Measurements from ENCODE around the gene EPB41L4A.
"Not testable (repeated sequence)": the region's sequence is repeated elsewhere in the genome, so short reads cannot be mapped to it uniquely, and the experiment has no call there.

Gene EPB41L4A

DNA sequence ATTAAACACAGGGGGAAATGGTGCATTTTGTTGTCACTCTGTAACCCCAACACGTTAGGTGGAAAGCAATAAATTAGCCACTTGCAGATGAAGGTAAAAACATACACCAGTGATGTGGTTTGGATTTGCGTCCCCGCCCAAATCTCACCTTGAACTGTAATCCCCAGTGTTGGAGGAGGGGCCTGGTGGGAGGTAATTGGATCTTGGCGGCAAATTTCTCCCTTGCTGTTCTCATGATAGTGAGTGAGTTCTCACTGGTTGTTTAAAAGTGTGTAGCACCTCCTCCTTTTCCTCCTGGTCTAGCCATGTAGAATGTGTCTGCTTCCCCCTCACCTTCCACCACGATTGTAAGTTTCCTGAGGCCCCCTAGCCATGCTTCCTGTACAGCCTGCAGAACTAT, 17.2 kb downstream of the EPB41L4A start:
- no peak for DNase-seq (ENCODE audit: low spot score)

DNA sequence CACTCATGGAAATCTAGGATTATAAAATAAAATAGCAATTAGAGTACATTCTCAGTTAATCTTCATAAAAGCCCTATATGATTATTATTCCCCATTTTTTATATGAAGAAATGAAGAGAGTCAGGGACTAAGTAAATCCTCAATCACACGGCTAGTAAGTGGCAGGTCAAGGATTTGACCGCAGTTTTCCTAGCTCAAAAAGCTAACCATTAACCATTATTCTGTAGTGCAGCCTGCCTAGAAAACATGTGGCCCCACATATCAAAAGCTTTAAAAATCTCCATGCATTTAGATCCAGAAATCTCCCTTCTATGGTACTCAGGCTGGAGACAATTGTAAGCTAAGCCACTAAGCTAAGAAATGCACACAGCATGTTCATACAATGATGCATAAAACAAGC, 21.4 kb downstream of the EPB41L4A start:
- DNase-seq (ENCODE audit: low spot score) = no peak

DNA sequence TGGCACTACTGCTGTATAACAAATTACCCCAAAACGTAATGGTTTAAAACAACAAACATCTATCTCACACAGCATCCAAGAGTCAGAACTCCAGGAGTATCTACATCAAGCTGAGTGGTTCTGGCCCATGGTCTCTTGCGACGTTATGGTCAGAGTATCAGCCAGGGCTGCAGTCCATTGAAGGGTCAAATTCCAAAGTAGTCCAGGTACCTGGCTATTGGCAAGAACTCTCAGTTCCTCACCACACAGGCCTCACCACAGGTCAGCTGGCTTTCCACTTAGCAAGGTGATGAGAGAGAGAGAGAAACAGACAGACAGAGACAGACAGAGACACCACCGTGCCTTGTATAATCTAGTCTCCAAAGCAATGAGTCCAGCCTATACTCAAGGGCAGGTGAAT, 22.6 kb downstream of the EPB41L4A start:
- no peak for DNase-seq (ENCODE audit: low spot score)

DNA sequence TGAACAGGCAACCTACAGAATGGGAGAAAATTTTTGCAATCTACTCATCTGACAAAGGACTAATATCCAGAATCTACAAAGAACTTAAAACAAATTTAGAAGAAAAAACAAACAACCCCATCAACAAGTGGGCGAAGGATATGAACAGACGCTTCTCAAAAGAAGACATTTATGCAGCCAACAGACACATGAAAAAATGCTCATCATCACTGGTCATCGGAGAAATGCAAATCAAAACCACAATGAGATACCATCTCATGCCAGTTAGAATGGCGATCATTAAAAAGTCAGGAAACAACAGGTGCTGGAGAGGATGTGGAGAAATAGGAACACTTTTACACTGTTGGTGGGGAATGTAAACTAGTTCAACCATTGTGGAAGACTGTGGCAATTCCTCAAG, 23.8 kb downstream of the EPB41L4A start:
- not testable (repeated sequence) for DNase-seq (ENCODE audit: low spot score)

DNA sequence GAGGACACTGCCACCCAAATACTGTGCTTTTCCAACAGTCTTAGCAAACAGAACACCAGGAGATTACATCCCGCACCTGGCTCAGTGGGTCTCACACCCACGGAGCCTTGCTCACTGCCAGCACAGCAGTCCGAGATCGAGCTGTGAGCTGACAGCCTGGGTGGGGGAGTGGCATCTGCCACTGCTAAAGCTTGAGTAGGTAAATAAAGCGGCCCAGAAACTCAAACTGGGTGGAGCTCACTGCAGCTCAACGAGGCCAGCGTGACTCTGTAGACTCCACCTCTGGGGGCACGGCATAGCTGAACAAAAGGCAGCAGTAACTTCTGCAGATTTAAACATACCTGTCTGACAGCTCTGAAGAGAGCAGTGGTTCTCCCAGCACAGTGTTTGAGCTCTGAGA, 28.8 kb downstream of the EPB41L4A start:
- DNase-seq (ENCODE audit: low spot score) = no peak

DNA sequence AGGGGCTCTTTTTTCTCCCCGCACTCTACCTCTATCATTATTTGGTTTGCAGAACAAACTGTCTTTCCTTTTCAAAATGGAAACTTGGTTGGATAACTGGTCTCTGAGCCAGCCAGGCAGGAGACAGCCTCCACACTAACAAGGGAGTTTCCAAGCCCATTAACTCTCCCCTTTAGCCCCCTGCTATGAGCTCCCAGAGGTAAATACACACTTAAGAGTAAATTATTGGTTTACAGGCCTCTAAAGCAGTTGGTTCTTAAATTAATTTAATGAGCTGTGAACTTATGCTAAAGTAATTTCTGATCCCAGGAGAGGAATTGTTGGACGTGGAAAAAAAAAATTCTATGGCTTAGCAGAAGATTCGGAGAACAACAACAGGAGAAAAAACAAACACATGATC, 30.3 kb downstream of the EPB41L4A start:
- DNase-seq (ENCODE audit: low spot score) = no peak

DNA sequence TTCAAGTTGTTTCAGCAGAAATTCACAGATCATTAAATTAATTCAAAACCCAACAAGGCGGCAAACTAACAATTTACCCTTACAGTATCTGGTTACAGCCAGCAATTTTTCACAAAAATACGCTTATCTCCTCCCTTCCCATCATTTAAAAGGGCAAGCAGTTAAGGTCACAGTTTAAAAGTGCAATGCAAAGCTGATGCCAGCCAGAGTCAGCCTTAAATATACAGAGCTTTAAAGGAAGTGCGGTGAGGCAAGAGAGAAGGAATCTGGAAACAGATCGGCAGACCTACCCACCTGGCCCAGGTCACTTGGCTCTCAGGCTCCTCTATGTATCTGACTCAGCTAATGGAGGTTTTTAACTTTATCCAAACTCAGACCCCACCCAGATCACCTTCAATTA, 31.0 kb downstream of the EPB41L4A start:
- DNase-seq (ENCODE audit: low spot score) = no peak

DNA sequence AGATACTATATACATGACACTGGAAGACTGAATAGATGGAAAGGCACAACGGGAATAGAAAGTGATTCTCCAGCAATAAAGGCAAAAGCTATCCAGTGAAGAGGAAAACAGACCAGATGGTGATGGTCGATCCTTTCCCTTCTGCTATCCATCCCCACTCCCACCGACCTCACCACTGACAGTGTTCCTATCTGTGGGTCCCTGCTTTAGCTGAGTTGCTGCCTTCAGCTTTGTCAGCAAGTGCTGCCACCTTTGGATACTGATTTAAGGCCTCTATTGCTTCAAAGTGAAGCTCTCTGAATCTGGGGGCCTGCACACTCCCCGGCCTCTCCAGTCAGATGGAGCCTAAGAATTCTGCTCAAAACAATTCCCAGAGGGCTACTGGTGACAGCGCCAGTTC, 32.3 kb downstream of the EPB41L4A start:
- no peak for DNase-seq (ENCODE audit: low spot score)

DNA sequence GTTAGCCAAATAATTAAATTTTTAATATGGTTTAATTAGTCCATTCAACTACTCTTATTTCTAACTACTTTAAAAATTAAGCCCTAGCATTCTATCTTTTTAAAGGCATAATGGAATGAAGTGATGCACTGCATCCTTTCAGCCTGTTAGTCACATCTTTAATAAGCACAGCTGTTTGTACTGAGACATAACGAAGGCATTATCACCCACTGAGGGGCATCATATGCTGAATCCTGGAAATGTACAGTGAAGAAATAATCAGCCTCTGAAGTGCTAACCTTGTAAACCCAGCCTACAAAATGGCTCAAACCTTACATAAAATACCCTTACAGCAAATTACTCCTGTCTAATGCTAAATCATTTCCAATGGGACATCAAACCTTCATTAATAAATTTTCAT, 33.1 kb downstream of the EPB41L4A start:
- no peak for DNase-seq (ENCODE audit: low spot score)

DNA sequence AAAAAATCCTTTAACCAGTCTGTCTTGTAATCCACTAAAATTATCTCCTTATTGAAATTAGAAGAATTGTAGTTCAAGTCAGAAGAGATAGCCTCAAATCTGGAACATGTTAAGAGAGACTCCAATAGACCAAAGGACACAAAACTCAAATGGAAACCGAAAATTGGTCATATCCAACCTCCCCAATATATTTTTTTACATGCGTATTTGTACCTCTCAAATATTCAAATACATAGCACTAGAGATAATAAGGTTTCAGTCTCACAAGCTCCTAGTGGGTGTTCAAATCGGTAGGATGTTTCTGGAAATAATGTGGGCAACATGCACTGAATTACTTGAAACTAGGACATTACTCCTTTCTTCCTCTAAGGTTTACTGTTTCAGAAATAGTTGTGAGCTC, 33.5 kb downstream of the EPB41L4A start:
- no peak for DNase-seq (ENCODE audit: low spot score)

DNA sequence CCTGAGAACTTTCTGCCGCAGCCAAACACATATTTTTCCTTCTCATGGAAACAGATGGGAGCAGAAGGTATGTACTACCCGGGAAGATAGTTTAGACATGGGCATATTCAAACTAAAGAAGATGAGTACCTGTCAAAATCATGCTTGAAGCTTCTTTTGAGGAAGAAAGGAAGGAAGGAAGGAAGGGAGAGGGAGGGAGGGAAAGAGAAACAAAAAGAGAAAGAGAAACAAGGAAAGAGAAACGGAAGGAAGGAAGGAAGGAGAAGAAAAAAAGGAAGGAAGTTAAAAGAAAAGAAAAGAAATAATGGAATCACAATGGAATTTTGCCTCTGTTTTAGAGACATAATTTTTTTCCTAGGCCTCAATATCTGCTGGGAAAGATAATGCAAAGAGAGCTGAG, 34.6 kb downstream of the EPB41L4A start:
- no peak for DNase-seq (ENCODE audit: low spot score)

DNA sequence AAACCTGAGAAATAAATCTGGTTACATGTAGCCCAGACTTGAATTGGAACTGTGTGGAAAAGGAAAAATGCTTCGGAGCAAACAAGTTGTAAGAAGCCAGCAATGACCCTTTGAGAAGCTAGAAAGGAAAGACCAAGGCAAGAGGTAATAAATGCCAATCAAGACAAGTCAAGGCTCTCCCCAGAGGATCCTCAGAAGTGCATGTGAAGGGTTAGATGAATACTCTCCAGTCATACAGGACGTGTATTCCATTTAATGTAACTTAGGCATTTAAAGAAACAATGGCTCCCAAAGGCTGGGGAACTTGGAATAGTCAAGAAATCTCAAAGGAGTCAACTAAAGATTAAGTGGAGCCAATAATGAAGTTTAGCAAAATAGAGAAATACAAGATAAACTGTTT, 36.2 kb downstream of the EPB41L4A start:
- DNase-seq (ENCODE audit: low spot score) = no peak

DNA sequence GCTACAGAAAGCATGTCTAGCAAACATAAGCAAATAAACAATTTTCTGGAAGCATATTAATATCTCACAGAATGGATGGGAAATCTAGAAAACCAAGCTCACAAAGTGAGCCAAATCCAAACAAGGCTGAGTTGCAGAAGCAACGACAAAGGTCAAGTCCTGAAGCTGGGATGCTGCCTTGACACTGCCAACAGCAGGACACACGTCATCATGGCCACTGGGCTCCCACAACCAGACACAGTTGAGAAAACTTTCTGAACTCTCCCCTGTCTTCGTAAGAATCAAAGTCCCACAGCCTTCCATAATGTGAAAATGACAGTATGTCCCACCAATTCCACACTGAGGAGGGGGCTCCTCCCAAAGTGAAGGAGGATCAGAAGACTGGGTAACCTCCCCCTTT, 37.6 kb downstream of the EPB41L4A start:
- DNase-seq (ENCODE audit: low spot score) = no peak

DNA sequence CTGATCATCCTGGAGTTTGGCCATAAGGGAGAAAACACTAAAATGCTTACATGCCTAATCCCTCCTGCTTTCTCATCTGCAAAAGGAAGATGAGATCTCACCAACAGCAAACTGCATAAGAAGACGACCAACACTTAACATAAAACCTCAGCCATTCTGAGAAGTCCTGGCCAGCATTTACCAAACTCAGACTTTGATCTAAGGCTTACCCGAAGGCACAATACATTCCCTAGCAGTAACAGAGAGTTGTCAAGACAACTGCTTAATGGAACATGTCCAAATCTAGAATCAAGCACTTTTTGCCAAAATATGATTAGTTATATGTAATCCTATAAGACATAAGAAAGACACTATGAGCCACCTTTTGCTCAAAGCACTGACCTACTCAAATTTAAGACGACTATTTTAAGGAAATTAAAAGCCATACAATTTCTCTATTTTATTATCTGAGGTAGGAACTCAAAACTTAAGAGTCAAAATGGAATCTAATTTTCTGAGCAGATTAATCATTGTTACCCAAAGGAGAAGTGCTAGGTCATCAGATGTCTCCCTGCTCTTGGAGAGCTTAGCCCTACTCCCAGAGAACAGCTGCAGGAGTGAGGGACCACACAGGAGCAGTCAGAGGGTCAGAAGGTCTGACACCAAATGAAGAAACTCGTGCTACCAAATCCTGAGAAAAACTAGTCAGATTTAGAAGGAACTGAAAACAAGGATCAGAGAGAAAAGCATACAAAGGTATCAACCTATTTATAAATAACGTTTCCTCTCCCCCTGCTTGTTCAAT, 39.3 kb downstream of the EPB41L4A start:
- DNase-seq (ENCODE audit: low spot score) = no peak

DNA sequence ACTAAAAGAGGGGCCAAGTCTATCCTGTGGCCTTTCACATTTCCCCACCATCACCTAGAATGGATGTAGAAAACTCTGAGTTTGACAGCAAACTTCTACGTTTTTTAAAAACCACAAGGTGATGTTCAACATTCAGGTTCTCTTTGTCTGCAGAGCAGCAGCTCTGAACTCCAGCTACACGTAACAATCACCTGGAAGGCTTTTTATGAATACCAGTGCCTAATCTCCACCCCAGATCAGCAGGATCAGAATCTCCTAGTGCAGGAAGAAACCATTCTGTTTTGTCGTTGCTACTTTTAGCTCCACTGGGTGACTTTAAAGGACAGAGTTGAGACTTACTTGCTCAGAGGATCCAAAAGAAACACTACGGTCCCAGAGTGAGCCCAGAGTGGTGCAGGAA, 44.3 kb downstream of the EPB41L4A start:
- no peak for DNase-seq (ENCODE audit: low spot score)

DNA sequence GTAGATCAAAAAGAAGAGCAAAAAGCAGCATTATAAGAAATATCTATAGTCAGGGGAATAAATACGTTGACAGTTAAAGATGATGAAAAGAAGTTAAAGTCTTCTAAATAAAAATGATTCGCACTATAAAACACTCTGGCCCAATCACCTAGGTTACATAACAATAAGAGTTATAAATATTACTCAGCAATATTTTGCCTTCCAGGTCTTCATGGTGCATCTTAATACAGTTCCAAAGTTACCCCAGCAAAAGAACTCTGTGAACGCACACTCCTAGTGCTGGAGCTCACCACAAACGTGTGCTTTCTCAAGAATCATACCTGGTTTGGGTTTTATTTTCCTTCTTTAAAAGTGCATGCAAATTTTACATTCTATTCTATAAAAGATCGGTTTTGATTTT, 44.7 kb downstream of the EPB41L4A start:
- DNase-seq (ENCODE audit: low spot score) = no peak

DNA sequence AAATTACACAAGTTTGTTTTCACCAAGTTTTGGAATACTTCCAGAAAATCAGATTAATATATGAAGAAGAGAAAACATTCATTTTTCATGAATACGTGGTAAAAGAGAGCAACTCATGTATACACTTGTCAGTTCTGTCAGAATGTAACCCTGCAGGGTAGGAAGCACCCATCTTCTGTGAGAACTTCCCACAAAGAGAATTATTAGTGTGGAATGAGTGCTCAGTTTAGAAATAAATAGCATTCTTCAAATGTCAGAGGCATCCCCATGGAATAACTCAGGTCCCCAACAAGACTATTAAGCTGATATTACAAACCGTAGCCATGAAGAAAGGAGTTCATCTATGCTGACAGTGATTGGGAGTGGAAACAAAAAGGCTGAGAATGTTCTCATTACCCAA, 45.2 kb downstream of the EPB41L4A start:
- DNase-seq (ENCODE audit: low spot score) = no peak

DNA sequence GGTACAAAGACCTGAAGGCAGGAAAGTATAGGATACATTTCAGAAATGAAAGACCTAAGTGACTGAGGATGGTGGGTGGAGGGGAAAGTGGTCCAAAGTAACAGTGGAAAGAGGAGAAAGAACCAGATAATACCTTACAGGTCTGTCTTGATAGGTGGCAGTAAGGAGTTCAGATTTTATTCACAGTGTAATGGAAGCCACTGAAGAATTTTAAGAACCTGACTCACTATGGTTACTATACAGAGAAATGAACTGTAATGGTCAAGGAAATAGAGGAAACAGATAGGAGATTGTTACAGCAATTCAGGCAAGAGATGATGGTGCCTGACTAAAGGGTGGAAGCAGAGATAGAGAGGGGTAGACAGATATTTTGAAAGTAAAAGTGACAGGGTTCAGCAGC, 46.5 kb downstream of the EPB41L4A start:
- DNase-seq (ENCODE audit: low spot score) = no peak

DNA sequence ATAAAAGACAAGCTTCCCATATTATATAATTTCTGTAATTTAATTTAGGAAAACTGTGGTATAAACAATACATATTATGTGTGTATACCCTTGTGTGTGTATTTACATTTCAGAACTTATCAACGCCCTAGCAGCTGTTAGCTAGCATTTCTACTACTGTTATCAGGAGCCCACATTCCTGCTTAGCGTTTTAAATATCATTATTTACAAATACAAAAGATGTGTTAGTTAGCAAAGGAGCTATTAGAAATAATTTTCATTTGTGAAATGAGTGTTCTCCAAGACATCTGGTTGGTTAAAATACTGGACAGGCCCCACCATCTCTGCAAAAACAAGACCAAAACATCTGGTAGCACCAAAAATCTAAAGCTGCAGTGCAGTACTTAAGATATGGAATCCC, 48.0 kb downstream of the EPB41L4A start:
- DNase-seq (ENCODE audit: low spot score) = no peak

DNA sequence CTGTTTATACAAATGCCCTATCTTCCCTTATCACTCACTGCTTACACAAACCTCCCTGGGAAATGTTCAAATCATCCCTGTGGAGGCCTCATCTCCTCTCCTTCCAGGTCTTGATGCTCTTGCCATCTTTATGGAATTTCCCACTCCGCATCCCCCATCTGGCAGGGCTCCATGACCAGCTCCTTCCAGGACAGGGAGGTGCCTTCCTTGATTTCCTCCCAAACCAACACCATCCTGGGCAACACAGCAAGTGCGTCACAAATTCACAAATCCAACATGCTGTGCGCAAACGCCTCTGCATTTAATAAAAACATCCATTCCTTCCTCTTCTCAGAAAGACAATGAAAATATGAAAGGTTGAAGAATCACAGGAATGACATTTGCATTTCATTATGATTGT, 51.7 kb downstream of the EPB41L4A start:
- DNase-seq (ENCODE audit: low spot score) = no peak

DNA sequence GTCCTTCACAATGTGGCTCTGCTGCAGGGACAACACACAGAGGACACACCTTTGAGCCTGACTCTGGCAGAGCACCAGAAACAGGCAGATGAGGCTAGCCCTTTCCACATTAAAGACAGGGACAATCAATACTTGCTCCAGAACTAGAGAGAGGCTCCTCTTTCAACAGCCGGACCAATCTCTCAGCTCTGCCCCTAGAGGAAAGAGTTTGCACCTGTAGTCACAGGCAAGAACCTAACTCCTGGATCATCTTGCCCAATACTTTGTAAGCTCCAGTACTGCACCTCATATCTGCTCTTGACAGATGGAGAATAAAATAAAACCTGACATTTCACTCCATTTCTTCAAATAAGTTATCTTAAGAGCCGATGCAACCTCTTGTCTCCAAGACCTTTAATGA, 52.1 kb downstream of the EPB41L4A start:
- DNase-seq (ENCODE audit: low spot score) = no peak

DNA sequence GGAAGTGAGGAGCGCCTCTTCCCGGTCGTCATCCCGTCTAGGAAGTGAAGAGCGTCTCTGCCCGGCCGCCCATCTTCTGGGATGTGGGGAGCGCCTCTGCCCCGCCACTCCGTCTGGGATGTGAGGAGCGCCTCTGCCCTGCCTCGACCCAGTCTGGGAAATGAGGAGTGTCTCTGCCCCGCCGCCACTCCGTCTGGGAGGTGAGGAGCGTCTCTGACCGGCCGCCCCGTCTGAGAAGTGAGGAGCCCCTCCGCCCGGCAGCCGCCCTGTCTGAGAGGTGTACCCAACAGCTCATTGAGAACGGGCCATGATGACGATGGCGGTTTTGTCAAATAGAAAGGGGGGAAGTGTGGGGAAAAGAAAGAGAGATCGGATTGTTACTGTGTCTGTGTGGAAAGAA, 58.3 kb downstream of the EPB41L4A start:
- DNase-seq (ENCODE audit: low spot score) = not testable (repeated sequence)

DNA sequence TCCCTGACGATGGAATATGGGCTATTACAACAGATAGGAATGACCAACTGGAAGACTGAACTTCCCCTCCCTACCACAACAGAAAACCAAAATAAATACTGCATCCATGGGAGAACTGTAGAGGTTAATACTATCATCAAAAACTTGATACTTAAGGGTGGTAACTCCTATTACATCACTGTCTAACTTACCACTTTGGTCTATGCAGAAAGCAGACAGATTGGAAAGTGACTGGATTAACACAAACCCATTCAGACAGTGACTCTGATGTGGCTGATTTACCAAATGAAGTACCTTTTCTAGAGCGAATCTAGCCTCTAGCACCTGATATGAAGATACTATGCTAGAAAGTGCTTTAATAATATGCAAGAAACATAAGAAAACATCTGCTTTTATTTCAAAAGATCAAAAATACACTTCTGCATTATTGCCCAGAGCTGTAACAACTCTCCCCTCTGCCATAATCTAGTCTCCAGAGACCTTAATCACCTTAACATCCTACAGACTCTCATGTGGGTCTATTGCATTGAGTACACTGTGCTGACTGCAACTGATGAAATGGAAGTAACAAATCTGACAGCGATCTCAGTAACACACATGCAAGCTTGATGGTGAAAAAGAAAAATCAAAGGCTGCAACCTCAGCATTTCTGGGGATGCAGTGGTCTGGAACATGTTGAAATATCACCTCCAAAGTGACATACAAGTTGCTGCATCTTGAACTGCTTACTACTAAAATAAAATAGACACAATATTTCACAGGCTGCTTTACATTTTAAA, 62.7 kb downstream of the EPB41L4A start:
- DNase-seq (ENCODE audit: low spot score) = no peak

All from left forelimb (tissue), 1 donor.